Sigmoid colon (tissue), 7 donors: Measurements from ENCODE around the gene LSM5. TPM values are rescaled to one million over a fixed set of nuclear protein-coding genes. Genes with fewer than 3 reads are reported as not detected.

Experiments
- DNase-seq: peaks from one replicate; pipeline ENCODE4 v3.0.0-alpha.2; 2019
- H3K27ac ChIP-seq, 4 donors: fragments of 200-600 bp; sonication (generic); one replicate each; pipeline ENCODE4 v1.5.1; 2016 to 2019; ENCODE audit warnings: mild to moderate bottlenecking in 1 of 4
- H3K27me3 ChIP-seq, 3 donors: fragments of 200-600 bp; sonication (generic); one replicate each; pipeline ENCODE4 v1.5.1; 2019; ENCODE audit warnings: mild to moderate bottlenecking in 1 of 3
- H3K36me3 ChIP-seq, 4 donors: fragments of 200-600 bp; sonication (generic); one replicate each; pipeline ENCODE4 v1.5.1; 2016 to 2019
- H3K4me1 ChIP-seq, 4 donors: fragments of 200-600 bp; sonication (generic); one replicate each; pipeline ENCODE4 v1.5.1; 2017 to 2019
- H3K4me3 ChIP-seq, 4 donors: fragments of 200-600 bp; sonication (generic); one replicate each; pipeline ENCODE4 v1.5.1; 2017 to 2019; ENCODE audit warnings: mild to moderate bottlenecking in 2 of 4, moderate library complexity in 1 of 4
- H3K9me3 ChIP-seq, 4 donors: fragments of 200-600 bp in 3 of 4; sonication (generic) in 3 of 4; one replicate each; pipeline versions ENCODE4 v1.5.1 to v1.6.1; 2013 to 2019
- EP300 ChIP-seq, 4 donors: sonication (generic); formaldehyde crosslinking; IDR thresholded peaks; one replicate each; pipeline ENCODE4 v1.6.1; 2017; ENCODE audit warnings: antibody characterized with exemption in 4 of 4
- POLR2A ChIP-seq, 2 donors: fragments of 450-650 bp; IDR thresholded peaks; one replicate each; pipeline ENCODE4 v1.6.1; 2016; ENCODE audit warnings: antibody characterized with exemption in 2 of 2, mild to moderate bottlenecking in 2 of 2, moderate library complexity in 2 of 2
- POLR2AphosphoS5 ChIP-seq, 4 donors: sonication (generic); formaldehyde crosslinking; IDR thresholded peaks; one replicate each; pipeline ENCODE4 v1.6.1; 2017; ENCODE audit warnings: antibody characterized with exemption in 4 of 4
- WGBS, 2 donors: extraction: QIAGEN DNeasy Blood & Tissue Kit; methylation state at CpG; one replicate each; pipeline ENCODE4 v1.1.7; 2013; 5-methylcytosine and 5-hydroxymethylcytosine counted together
- intact Hi-C: fragments of 100-400 bp; cut with DNase I; formaldehyde crosslinking; loops from one replicate; pipeline ENCODE4 v1.15.1; 2023
- polyA plus RNA-seq, 3 donors: library from polyadenylated mRNA; stranded (reverse); fragments of 200-250 nt; gene quantifications; one replicate each; pipeline ENCODE4 v1.2.3, GENCODE V29; 2013
- total RNA-seq, 4 donors: library from RNA; depleted of rRNA; stranded (reverse); fragments of >200 nt; gene quantifications; one replicate each; pipeline ENCODE4 v1.1.0, GENCODE V29; 2016
- TF ChIP-seq, protein P1 (sequence below), 4 experiments: fragments of 450-650 bp in 3 of 4; fragments of 200-600 bp in 1 of 4; IDR thresholded peaks; one replicate each; pipeline ENCODE4 v1.5.1; 2016 to 2019; ENCODE audit warnings: antibody characterized with exemption in 4 of 4, mild to moderate bottlenecking in 3 of 4, moderate library complexity in 2 of 4
- donor health status: healthy with polysubstance abuse.
- donor health status: Bipolar disorder and iron deficiency.
- donor health status: healthy.

Gene LSM5
- total and polyA plus RNA-seq, 7 donors = 17.8 to 107 (median 59.1) TPM

DNA sequence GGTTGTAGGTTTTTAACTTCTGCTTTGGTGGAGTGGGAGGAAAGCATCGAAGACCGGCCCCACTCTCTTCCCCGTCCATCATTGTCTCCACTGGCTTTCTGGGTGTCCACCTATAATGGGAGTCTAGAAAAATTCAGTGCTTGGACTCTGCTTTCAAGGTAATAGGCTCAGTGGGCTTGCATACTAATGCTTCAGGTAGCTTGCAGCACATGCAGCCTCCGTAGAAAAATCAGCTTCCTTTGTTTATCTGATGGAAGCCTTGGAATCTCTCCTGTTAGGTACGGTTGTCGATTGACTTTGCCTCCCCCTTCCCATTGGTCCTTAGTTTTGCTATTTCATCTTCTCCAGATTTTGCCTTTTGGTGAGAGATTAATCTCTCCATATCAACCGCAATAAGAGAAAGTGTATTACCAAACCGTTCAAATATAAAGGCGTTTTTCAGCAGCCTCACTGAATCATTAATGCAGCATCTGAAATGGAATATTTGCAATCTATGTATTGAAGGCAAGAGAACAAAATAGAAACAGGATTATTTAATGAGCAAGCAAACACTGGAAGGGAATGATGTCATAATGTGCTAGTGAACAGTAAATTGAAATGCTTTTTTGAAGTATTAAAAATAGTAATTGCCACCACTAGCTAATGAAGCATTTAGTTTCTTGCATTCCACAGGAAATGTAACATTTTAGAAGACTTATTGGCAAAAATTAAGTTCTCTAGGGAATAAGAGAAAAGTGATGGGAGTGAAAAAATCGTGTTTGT, 6.1 kb upstream of the LSM5 start:
- H3K4me1 ChIP-seq = peaks cover 0 to 33% (median 23%) of the 10 kb centered on the region in 4 donors
- H3K27ac ChIP-seq = peak overlapping the region; percentile 92 to 99 (median 97)
- no peaks in the 10 kb centered on the region for H3K36me3 ChIP-seq
- H3K4me3 ChIP-seq = peak overlapping the region; percentile 79 to 99 (median 94)
- H3K27me3 ChIP-seq = no peaks in the 10 kb centered on the region
- 4 to 5% methylated on average over 10 of the region's 10 CpGs for WGBS, 2 donors
- H3K9me3 ChIP-seq = no peaks in the 10 kb centered on the region
- intact Hi-C loops = loop anchor here (5.0 to 10.0 kb wide), 4 partner anchors 89 to 631 kb away; partner anchors contain the start of genes BBS9 and NT5C3A
- TF ChIP-seq, protein P1, sequence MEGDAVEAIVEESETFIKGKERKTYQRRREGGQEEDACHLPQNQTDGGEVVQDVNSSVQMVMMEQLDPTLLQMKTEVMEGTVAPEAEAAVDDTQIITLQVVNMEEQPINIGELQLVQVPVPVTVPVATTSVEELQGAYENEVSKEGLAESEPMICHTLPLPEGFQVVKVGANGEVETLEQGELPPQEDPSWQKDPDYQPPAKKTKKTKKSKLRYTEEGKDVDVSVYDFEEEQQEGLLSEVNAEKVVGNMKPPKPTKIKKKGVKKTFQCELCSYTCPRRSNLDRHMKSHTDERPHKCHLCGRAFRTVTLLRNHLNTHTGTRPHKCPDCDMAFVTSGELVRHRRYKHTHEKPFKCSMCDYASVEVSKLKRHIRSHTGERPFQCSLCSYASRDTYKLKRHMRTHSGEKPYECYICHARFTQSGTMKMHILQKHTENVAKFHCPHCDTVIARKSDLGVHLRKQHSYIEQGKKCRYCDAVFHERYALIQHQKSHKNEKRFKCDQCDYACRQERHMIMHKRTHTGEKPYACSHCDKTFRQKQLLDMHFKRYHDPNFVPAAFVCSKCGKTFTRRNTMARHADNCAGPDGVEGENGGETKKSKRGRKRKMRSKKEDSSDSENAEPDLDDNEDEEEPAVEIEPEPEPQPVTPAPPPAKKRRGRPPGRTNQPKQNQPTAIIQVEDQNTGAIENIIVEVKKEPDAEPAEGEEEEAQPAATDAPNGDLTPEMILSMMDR (IDR thresholded peaks at IDR 0.05) = no peak
- TF ChIP-seq EP300 (IDR thresholded peaks at IDR 0.05) (no peak), POLR2AphosphoS5 (IDR thresholded peaks at IDR 0.05) (no peak), POLR2A (IDR thresholded peaks at IDR 0.05) (no peak)
- no peak for DNase-seq

DNA sequence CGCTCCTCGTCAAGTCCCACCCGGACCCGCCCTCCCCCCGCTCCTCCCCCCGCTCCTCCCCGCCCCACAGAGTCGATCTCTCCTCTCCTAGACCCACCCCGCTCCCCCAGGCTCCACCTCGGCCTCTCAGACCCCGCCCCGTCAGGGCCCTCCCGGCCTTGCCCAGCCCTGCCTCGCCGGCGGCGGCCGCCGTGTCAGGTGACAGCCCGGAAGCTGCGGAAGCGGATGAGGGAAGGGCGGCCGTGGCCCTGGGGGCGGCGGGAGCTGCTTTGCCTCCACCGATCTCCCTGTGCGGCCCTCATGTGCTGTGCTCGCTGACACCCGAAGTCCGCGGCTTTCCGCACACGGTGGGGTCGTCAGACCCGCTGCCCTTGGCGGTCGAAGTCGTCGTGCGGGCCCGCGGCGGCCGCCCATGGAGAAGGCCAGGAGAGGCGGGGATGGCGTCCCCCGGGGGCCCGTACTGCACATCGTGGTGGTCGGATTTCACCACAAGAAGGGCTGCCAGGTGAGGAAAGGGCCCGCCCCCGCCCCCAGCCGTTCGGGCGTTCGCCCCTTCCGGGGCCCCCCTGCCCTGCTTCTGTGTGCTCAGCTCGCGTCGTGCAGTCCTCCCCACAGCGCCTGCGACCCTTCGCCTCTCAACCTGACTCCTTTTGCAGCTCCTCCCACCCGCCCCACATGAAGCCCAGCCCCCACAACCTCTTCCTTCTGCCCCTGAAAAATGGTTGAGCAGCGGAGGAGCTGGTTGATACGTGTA, 5.3 kb upstream of the LSM5 start, which contains the start of gene AVL9:
Gene AVL9 (plus strand): TSS at position 192 of the 754 bp plus-strand sequence. CDS start 221 bp downstream, at position 413.
- Histone ChIP-seq H3K4me3 (peak within 1 kb of the TSS; percentile 79 to 99 (median 94)), H3K27ac (peak within 1 kb of the TSS; percentile 92 to 99 (median 97)), H3K4me1 (peaks cover 0 to 30% (median 17%) of the 10 kb centered on the region in 4 donors), H3K9me3 (no peaks in the 10 kb centered on the region), H3K27me3 (no peaks in the 10 kb centered on the region), H3K36me3 (no peaks in the 10 kb centered on the region)
- TF ChIP-seq EP300 (IDR thresholded peaks at IDR 0.05) = peak in 1 of 4 donors; percentile 17
- peak; percentile 84 to 96 (median 94) for TF ChIP-seq POLR2AphosphoS5 (IDR thresholded peaks at IDR 0.05)
- peak; percentile 77 to 89 for TF ChIP-seq POLR2A (IDR thresholded peaks at IDR 0.05)
- TF ChIP-seq, protein P1 (IDR thresholded peaks at IDR 0.05) = no peak
- WGBS, 2 donors = 1% methylated on average over 67 of the region's 67 CpGs
- intact Hi-C loops = loop anchor here (5.0 to 10.0 kb wide), 4 partner anchors 89 to 632 kb away; partner anchors contain the start of genes BBS9 and NT5C3A
- peak; percentile 99 for DNase-seq

DNA sequence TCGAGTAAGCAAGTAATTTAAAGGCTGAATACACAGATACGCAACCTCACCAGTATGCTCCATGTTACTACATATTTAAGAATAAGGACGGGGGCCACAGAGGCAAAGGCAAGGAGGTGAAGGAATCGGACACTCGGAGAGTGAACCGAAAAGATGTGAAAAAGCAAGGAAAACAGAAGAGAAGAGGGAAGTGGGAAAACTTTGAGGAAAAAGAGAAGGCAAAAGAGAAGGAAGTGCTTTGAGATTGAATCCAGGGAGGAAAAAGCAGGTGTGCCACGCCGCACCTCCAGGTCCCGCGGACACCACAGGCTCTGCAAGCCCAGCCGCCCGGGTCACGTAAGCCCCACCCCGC, 4.7 kb upstream of the LSM5 start:
- peaks cover 0 to 27% (median 16%) of the 10 kb centered on the region in 4 donors for H3K4me1 ChIP-seq
- H3K9me3 ChIP-seq = no peaks in the 10 kb centered on the region
- no peaks in the 10 kb centered on the region for H3K27me3 ChIP-seq
- no peaks in the 10 kb centered on the region for H3K36me3 ChIP-seq
- intact Hi-C loops = loop anchor here (5.0 to 10.0 kb wide), 5 partner anchors 90 to 632 kb away; partner anchors contain the start of genes BBS9, KBTBD2 and NT5C3A
- DNase-seq = no peak
- TF ChIP-seq EP300 (IDR thresholded peaks at IDR 0.05) = no peak
- TF ChIP-seq, protein P1 (IDR thresholded peaks at IDR 0.05) = no peak
- TF ChIP-seq POLR2AphosphoS5 (IDR thresholded peaks at IDR 0.05) = peak in 1 of 4 donors; percentile 31
- TF ChIP-seq POLR2A (IDR thresholded peaks at IDR 0.05) = peak in 1 of 2 donors; percentile 7
- 0% methylated on average over 14 of the region's 14 CpGs for WGBS, 2 donors
- peak overlapping the region; percentile 92 to 99 (median 97) for H3K27ac ChIP-seq
- H3K4me3 ChIP-seq = peak overlapping the region; percentile 79 to 99 (median 94)

DNA sequence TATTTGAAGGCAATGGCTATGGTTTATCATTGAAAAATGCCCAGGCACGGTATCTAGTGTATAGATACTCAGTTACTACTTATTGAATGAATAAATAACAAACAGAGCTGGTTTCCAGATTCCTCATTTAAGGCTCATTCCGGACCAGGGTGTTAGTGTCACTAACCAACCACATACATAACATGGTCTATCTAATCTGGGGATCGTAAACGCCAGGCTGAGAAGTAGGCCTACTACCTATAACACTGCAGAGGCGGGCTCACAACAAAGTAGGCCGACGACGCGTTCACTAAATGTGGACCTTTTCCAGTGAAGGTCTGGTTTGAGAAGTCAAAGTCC, 423 bp downstream of the LSM5 start:
- no peaks in the 10 kb centered on the region for H3K9me3 ChIP-seq
- H3K4me1 ChIP-seq = peaks cover 0 to 25% (median 18%) of the 10 kb centered on the region in 4 donors
- H3K4me3 ChIP-seq = peak overlapping the region; percentile 61 to 88 (median 69)
- WGBS, 2 donors = 1 to 2% methylated on average over 9 of the region's 9 CpGs
- intact Hi-C loops = loop anchor here (5.0 to 10.0 kb wide), 4 partner anchors 95 to 575 kb away; partner anchors contain the start of genes KBTBD2 and NT5C3A
- TF ChIP-seq, protein P1 (IDR thresholded peaks at IDR 0.05) = no peak
- TF ChIP-seq EP300 (IDR thresholded peaks at IDR 0.05) = no peak
- no peak for TF ChIP-seq POLR2AphosphoS5 (IDR thresholded peaks at IDR 0.05)
- no peak for TF ChIP-seq POLR2A (IDR thresholded peaks at IDR 0.05)
- H3K27ac ChIP-seq = peak overlapping the region; percentile 77 to 89 (median 86)
- DNase-seq = no peak
- H3K27me3 ChIP-seq = no peaks in the 10 kb centered on the region
- peaks cover 0 to 21% (median 9%) of the 10 kb centered on the region in 4 donors for H3K36me3 ChIP-seq
